RWPE1 (cell line): Measurements from ENCODE around the gene TMPRSS5.
A peak's percentile ranks its signal among the peaks of the same experiment; 100 is the strongest.

Experiments used
- CTCF ChIA-PET: fragments of 350-600 bp; sonication (Branson Sonifier 250); formaldehyde crosslinking; extraction: SDS; loops from one replicate; lab custom pipeline; 2021; lab: Yijun Ruan, JAX
- POLR2A ChIA-PET: fragments of 400-600 bp; formaldehyde crosslinking; extraction: SDS; loops from one replicate; lab custom pipeline; 2020; ENCODE audit warnings: antibody characterized with exemption; ENCODE audit not compliant: low non-redundant PET; lab: Yijun Ruan, JAX
- DNase-seq: peaks from one replicate; pipeline ENCODE4 v3.0.0; 2012; ENCODE audit warnings: low spot score
- H3K27ac ChIP-seq: fragments of 450-650 bp; 2 replicates; pipeline ENCODE4 v1.5.1; 2017
- CTCF ChIP-seq: fragments of 450-650 bp; conservative IDR thresholded peaks from 2 replicates; pipeline ENCODE4 v1.5.1; 2017; ENCODE audit warnings: low read depth, mild to moderate bottlenecking

The TMPRSS5 gene

GRCh38 chr11:113667801-113668200, 38.3 kb downstream of the TMPRSS5 start:
- no peak for TF ChIP-seq CTCF
- CTCF ChIA-PET = interaction anchor here (0.6 kb wide), 1 partner anchor 9 kb away, joined by 3 read pairs; no protein-coding TSS in a partner anchor
- POLR2A ChIA-PET = no interaction called here
- DNase-seq = no peak
- no peak overlapping the region for H3K27ac ChIP-seq

- POLR2A ChIA-PET = no interaction called here
- CTCF ChIA-PET = interaction anchor here (0.8 kb wide), 1 partner anchor 17 kb away, joined by 3 read pairs; no protein-coding TSS in a partner anchor
- no peak for DNase-seq
- TF ChIP-seq CTCF = no peak
- no peak overlapping the region for H3K27ac ChIP-seq
These were observed 39.5 kb downstream of the TMPRSS5 start for GRCh38 chr11:113666584-113666983.

GRCh38 chr11:113664981-113665710, 41.0 kb downstream of the TMPRSS5 start:
- H3K27ac ChIP-seq = no peak overlapping the region
- no peak for DNase-seq
- ChIA-PET POLR2A (no interaction called here), CTCF (no interaction called here)
- no peak for TF ChIP-seq CTCF

DNA sequence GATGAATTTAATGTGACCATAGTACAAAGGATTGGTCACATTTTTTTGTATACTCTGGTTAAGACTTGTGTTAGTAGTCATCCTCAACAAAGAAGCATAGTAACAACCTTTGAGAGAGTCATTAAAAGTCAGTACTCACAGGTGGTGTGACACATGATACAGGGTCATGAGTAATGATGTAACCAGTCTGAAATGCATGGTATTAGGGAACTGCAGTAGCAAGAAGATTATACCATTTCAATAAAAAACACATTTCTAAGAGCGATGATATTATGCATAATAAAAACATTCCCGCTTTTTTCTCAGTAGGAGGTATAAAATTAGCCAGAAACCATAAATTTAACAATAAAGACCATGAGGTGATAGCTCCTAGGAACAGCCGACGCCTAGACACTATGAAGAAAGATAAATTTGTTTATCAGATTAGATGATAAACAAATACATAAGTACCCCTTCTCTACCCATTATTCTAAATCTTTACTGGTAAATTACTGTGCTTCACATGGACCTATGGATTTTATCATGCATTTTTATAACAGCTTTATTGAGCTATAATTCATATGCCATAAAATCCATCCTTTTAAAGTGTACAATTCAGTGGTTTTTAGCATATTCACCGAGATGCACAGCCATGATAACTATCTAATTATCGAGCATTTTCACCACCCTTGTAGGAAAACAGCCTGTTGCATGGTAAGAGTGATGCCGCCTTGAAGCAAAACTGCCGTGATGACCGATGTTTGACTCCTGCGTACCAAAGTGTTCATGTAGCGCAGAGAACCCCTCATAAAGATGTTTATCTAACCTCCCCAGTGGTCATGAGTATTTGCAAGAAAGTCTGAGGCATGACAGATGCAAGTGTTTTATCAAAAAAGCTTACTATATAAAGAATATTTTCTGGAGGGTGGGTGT, 41.8 kb downstream of the TMPRSS5 start:
- DNase-seq = peak; percentile 81
- no peak overlapping the region for H3K27ac ChIP-seq
- POLR2A ChIA-PET = no interaction called here
- CTCF ChIA-PET = interaction anchor here (0.6 to 1.0 kb wide), 3 partner anchors 11 to 232 kb away, joined by 3 read pairs; no protein-coding TSS in a partner anchor
- no peak for TF ChIP-seq CTCF

DNA sequence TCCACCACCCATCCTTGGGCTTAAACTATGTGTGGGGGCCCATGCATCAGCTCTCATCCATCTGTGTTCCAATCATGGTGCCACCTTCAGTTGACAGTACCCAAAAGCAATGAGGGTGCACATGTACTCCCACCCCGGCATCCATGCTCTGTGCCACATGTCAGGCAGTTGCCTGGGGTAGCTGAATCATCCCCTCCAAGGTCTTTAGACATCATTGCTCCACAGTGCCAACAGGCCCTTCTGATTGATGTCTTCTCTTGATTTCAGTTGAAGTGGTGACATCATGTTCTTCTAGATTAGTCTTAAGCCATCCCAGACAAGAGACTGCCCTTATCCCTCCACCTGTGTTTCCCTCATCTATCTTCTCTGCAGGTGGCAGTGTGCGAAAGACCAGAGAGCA, 42.5 kb downstream of the TMPRSS5 start:
- H3K27ac ChIP-seq = no peak overlapping the region
- POLR2A ChIA-PET = no interaction called here

More for the DNA sequence above, 42.5 kb downstream of the TMPRSS5 start:
- CTCF ChIA-PET = interaction anchor here (0.6 to 1.0 kb wide), 3 partner anchors 12 to 233 kb away, joined by 3 read pairs; no protein-coding TSS in a partner anchor
- no peak for TF ChIP-seq CTCF
- no peak for DNase-seq
